Measurements from ENCODE around the gene ZNF556. TPM values are rescaled to one million over a fixed set of nuclear protein-coding genes. Genes with fewer than 3 reads are reported as not detected.
A peak's percentile ranks its signal among the peaks of the same experiment; 100 is the strongest.

ZNF556 gene
- total RNA-seq, 1 donor from 2014 or later: not detected

DNA sequence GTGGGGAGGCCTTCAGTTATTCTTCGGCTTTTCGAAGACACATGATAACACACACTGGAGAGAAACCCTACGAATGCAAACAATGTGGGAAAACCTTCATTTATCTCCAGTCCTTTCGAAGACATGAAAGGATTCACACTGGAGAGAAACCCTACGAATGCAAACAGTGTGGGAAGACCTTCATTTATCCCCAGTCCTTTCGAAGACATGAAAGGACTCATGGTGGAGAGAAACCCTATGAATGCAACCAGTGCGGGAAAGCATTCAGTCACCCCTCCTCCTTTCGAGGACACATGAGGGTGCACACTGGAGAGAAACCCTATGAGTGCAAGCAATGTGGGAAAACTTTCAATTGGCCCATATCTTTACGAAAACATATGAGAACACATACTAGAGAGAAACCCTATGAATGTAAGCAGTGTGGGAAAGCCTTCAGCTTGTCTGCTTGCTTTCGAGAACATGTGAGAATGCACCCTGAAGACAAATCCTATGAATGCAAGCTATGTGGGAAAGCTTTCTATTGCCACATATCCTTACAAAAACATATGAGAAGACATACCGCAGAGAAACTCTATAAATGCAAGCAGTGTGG lies 14.0 kb upstream of the ZNF556 start:
- DNase-seq (ENCODE audit: low spot score): no peak
- peak overlapping the region; percentile 87 for H3K4me3 Mint-ChIP-seq (ENCODE audit: unreplicated experiment)
- peaks cover 70% of the 10 kb centered on the region for H3K36me3 Mint-ChIP-seq (ENCODE audit: low read depth, unreplicated experiment)
- no peak overlapping the region for H3K27ac Mint-ChIP-seq (ENCODE audit: unreplicated experiment)
- H3K27me3 Mint-ChIP-seq (ENCODE audit: unreplicated experiment): peaks cover 8% of the 10 kb centered on the region
- TF ChIP-seq, protein P1, sequence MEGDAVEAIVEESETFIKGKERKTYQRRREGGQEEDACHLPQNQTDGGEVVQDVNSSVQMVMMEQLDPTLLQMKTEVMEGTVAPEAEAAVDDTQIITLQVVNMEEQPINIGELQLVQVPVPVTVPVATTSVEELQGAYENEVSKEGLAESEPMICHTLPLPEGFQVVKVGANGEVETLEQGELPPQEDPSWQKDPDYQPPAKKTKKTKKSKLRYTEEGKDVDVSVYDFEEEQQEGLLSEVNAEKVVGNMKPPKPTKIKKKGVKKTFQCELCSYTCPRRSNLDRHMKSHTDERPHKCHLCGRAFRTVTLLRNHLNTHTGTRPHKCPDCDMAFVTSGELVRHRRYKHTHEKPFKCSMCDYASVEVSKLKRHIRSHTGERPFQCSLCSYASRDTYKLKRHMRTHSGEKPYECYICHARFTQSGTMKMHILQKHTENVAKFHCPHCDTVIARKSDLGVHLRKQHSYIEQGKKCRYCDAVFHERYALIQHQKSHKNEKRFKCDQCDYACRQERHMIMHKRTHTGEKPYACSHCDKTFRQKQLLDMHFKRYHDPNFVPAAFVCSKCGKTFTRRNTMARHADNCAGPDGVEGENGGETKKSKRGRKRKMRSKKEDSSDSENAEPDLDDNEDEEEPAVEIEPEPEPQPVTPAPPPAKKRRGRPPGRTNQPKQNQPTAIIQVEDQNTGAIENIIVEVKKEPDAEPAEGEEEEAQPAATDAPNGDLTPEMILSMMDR (IDR thresholded peaks at IDR 0.05; ENCODE audit: unreplicated experiment): no peak
- H3K4me1 Mint-ChIP-seq (ENCODE audit: unreplicated experiment): no peaks in the 10 kb centered on the region
- H3K9me3 Mint-ChIP-seq (ENCODE audit: unreplicated experiment): peaks cover 51% of the 10 kb centered on the region

DNA sequence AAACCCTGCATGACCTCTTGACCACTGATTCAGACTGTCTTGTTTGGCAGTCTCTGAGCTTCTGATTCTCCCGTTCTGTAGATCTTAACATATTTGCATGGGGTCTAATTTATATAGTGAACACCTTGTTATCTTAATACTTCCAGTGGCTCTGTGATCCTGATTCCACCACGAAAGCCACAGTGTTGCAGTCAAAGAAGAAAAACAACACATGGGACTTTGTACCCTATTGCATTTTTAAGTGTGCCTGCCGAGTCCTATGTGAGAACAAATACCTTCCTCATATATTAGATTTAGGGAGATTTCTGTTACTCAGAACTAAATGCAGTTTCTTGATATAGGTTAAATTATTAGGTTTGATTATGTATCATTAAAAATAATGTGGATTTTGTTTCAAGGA lies 12.3 kb upstream of the ZNF556 start:
- no peak for DNase-seq (ENCODE audit: low spot score)
- H3K4me3 Mint-ChIP-seq (ENCODE audit: unreplicated experiment): peak overlapping the region; percentile 87
- H3K4me1 Mint-ChIP-seq (ENCODE audit: unreplicated experiment): no peaks in the 10 kb centered on the region
- peaks cover 48% of the 10 kb centered on the region for H3K9me3 Mint-ChIP-seq (ENCODE audit: unreplicated experiment)
- peaks cover 74% of the 10 kb centered on the region for H3K36me3 Mint-ChIP-seq (ENCODE audit: low read depth, unreplicated experiment)
- H3K27me3 Mint-ChIP-seq (ENCODE audit: unreplicated experiment): peaks cover 13% of the 10 kb centered on the region
- no peak overlapping the region for H3K27ac Mint-ChIP-seq (ENCODE audit: unreplicated experiment)
- TF ChIP-seq, protein P1 (IDR thresholded peaks at IDR 0.05; ENCODE audit: unreplicated experiment): no peak

DNA sequence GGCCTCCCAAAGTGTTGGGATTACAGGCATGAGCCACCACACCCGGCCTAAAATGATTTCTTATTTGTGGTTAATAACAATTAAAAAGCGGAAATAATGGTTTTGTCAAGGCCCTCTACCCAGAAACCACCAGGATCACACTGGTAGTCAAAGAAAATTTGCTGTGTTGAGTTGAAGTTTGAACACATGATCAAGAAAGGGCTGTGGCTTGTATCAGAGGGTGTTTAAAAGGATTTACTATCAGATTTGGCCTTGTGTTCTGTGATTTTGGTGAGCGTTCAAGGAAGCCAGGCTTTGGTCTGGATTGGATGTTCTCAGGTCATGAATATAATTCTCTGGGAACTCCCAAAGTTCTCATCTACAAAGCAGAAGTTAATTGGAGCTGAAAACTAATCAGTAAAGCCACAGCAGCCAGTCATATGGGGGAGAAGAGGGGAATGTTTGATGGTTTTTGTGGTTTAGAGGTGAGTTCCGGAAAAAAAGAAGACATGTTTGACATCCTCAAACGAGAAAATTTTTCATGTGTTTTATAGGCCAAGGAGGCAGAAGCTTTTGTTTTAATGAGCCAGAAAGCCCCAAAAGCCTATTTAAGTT lies 10.6 kb upstream of the ZNF556 start:
- no peak for DNase-seq (ENCODE audit: low spot score)
- Mint-ChIP-seq H3K4me1 (ENCODE audit: unreplicated experiment) (no peaks in the 10 kb centered on the region), H3K27ac (ENCODE audit: unreplicated experiment) (no peak overlapping the region), H3K27me3 (ENCODE audit: unreplicated experiment) (peaks cover 16% of the 10 kb centered on the region), H3K9me3 (ENCODE audit: unreplicated experiment) (peaks cover 34% of the 10 kb centered on the region), H3K4me3 (ENCODE audit: unreplicated experiment) (no peak overlapping the region), H3K36me3 (ENCODE audit: low read depth, unreplicated experiment) (peaks cover 61% of the 10 kb centered on the region)
- TF ChIP-seq, protein P1 (IDR thresholded peaks at IDR 0.05; ENCODE audit: unreplicated experiment): no peak

DNA sequence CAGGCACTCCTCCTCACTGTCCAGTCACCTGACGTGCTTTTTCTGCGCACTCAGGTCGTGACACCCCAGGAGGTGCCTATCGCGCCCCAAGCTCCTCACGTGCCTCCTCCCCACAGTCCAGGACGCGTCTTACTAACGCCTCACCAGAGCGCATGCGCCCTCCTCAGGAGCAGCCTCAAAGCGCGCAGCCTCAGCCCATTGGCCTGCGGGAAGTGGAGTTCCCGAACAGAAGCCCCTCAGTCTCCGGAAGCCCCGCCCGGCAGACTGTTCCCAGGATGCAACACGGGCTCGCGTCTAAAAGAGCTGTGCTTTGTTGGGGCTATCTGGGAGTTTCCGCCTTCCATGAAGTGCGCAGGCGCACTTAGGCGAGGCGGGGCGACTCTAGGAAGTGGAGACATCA lies 8.3 kb upstream of the ZNF556 start:
- peaks cover 25% of the 10 kb centered on the region for H3K9me3 Mint-ChIP-seq (ENCODE audit: unreplicated experiment)
- no peaks in the 10 kb centered on the region for H3K4me1 Mint-ChIP-seq (ENCODE audit: unreplicated experiment)
- TF ChIP-seq, protein P1 (IDR thresholded peaks at IDR 0.05; ENCODE audit: unreplicated experiment): no peak
- DNase-seq (ENCODE audit: low spot score): no peak
- peaks cover 19% of the 10 kb centered on the region for H3K27me3 Mint-ChIP-seq (ENCODE audit: unreplicated experiment)
- H3K4me3 Mint-ChIP-seq (ENCODE audit: unreplicated experiment): no peak overlapping the region
- no peak overlapping the region for H3K27ac Mint-ChIP-seq (ENCODE audit: unreplicated experiment)
- H3K36me3 Mint-ChIP-seq (ENCODE audit: low read depth, unreplicated experiment): peaks cover 48% of the 10 kb centered on the region

DNA sequence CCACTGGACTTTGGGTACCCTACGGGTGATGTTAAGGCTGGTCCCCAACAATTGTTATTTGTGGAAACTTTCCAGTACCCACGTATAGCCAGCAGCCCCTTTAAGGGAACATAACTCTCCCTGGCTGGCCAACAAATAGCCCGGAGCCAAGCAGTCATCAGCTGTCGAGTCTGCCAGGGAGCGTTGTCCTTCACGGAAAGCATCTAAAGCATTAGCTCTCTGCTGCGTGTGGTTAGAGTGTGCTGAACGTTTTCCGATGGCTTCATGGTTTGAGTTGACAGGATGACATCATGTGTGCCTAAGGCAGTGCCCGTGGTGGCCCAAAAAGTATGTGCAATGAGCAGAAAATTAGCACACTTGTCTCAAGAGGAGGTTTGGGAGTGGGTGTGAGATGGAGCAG lies 3.3 kb upstream of the ZNF556 start:
- Mint-ChIP-seq H3K27ac (ENCODE audit: unreplicated experiment) (no peak overlapping the region), H3K36me3 (ENCODE audit: low read depth, unreplicated experiment) (peaks cover 26% of the 10 kb centered on the region), H3K4me3 (ENCODE audit: unreplicated experiment) (no peak overlapping the region), H3K9me3 (ENCODE audit: unreplicated experiment) (peaks cover 21% of the 10 kb centered on the region), H3K4me1 (ENCODE audit: unreplicated experiment) (no peaks in the 10 kb centered on the region), H3K27me3 (ENCODE audit: unreplicated experiment) (peaks cover 12% of the 10 kb centered on the region)
- DNase-seq (ENCODE audit: low spot score): no peak
- TF ChIP-seq, protein P1 (IDR thresholded peaks at IDR 0.05; ENCODE audit: unreplicated experiment): no peak

Measured in endothelial cell (in vitro differentiated cells).